ENCODE results near the gene RPL22L1. TPM values are rescaled to one million over a fixed set of nuclear protein-coding genes. Genes with fewer than 3 reads are reported as not detected.
"Not testable (repeated sequence)": the region's sequence is repeated elsewhere in the genome, so short reads cannot be mapped to it uniquely, and the experiment has no call there.

Gene RPL22L1
- total RNA-seq, 2 donors from 2014 or later, result 26.0 to 61.2 TPM

GRCh38 chr3:170896781-170897180 is 26.8 kb upstream of the RPL22L1 start:
- DNase-seq (no peak), ATAC-seq (no peak)
- Histone ChIP-seq H3K36me3 (replicated peaks in 1 of 2; ENCODE audit: insufficient read depth in 1 of 2, low read depth in 2 of 2) (no peaks in the 10 kb centered on the region), H3K27ac (no peak overlapping the region), H3K27me3 (no peaks in the 10 kb centered on the region), H3K9me3 (no peaks in the 10 kb centered on the region), H3K4me1 (no peaks in the 10 kb centered on the region), H3K4me3 (no peak overlapping the region)
- 87 to 93% methylated on average over 1 of the region's 1 CpG for WGBS, 2 donors
- intact Hi-C loops (cut with DNase I), result no loop called here
- no peak for TF ChIP-seq POLR2A (IDR thresholded peaks at IDR 0.05)
- TF ChIP-seq, protein P1, sequence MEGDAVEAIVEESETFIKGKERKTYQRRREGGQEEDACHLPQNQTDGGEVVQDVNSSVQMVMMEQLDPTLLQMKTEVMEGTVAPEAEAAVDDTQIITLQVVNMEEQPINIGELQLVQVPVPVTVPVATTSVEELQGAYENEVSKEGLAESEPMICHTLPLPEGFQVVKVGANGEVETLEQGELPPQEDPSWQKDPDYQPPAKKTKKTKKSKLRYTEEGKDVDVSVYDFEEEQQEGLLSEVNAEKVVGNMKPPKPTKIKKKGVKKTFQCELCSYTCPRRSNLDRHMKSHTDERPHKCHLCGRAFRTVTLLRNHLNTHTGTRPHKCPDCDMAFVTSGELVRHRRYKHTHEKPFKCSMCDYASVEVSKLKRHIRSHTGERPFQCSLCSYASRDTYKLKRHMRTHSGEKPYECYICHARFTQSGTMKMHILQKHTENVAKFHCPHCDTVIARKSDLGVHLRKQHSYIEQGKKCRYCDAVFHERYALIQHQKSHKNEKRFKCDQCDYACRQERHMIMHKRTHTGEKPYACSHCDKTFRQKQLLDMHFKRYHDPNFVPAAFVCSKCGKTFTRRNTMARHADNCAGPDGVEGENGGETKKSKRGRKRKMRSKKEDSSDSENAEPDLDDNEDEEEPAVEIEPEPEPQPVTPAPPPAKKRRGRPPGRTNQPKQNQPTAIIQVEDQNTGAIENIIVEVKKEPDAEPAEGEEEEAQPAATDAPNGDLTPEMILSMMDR (IDR thresholded peaks at IDR 0.05), result no peak

DNA sequence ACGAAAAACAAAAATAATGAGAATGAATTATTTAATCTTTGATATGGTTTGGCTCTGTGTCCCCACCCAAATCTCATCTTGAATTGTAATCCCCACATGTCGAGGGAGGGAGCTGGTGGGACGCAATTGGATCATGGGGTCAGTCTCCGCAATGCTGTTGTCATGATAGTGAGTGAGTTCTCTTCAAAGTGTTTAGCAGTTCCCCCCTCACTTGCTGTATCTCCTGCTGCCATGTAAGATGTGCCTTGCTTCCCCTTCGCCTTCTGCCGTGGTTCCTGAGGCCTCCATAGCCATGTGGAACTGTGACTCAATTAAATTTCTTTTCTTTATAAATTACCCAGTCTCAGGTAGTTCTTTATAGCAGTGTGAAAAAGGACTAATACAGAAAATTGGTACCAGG is 26.3 kb upstream of the RPL22L1 start:
- H3K4me3 ChIP-seq; intact Hi-C loops (cut with DNase I); H3K27ac ChIP-seq; H3K36me3 ChIP-seq (replicated peaks in 1 of 2; ENCODE audit: insufficient read depth in 1 of 2, low read depth in 2 of 2); ATAC-seq; H3K4me1 ChIP-seq; H3K9me3 ChIP-seq; DNase-seq; H3K27me3 ChIP-seq: not testable (repeated sequence)
- WGBS, 2 donors, result 84 to 94% methylated on average over 6 of the region's 6 CpGs

DNA sequence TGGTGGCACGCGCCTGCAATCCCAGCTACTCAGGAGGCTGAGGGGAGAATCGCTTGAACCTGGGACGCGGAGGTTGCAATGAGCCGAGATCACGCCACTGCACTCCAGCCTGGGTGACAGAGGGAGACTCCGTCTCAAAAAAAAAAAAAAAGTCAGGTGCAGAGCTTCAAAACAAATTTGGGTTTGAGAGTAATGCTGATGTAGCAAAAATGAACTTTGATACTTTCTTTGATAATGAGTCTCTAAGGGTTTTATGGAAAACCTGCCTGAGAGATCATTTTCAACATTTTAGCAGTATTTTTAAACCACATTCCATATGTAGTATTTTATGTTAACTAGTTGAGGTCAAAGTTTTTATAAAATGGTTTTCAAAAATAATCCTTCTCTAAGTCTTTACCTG is 23.9 kb upstream of the RPL22L1 start:
- TF ChIP-seq, protein P1 (IDR thresholded peaks at IDR 0.05), result no peak
- TF ChIP-seq POLR2A (IDR thresholded peaks at IDR 0.05), result no peak
- WGBS, 2 donors, result 96 to 98% methylated on average over 8 of the region's 8 CpGs
- no peaks in the 10 kb centered on the region for H3K27me3 ChIP-seq
- H3K9me3 ChIP-seq, result no peaks in the 10 kb centered on the region
- H3K4me3 ChIP-seq, result no peak overlapping the region
- H3K36me3 ChIP-seq (replicated peaks in 1 of 2; ENCODE audit: insufficient read depth in 1 of 2, low read depth in 2 of 2), result no peaks in the 10 kb centered on the region
- ATAC-seq, result no peak
- DNase-seq, result no peak
- intact Hi-C loops (cut with DNase I), result no loop called here
- H3K27ac ChIP-seq, result no peak overlapping the region
- no peaks in the 10 kb centered on the region for H3K4me1 ChIP-seq

DNA sequence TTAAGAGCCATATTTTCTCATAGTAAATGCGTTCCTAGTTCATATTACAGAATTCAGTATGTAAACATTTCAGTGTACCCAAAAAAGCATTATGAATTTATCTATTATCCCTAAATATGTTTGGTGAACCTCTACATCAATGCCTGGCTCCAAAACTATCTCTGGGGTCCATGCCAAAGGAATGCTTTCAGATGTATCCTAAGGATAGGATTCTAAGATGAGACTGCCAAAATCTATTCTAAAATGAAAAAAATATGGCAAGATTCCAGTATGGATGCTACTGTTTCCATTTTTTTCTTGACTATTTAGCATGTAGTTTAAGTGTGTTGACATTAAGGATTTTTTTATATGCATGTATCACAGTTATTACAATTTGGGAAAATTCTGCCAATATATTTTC is 19.6 kb upstream of the RPL22L1 start:
- Histone ChIP-seq H3K4me3 (no peak overlapping the region), H3K9me3 (no peaks in the 10 kb centered on the region), H3K36me3 (replicated peaks in 1 of 2; ENCODE audit: insufficient read depth in 1 of 2, low read depth in 2 of 2) (no peaks in the 10 kb centered on the region), H3K4me1 (no peaks in the 10 kb centered on the region), H3K27ac (no peak overlapping the region), H3K27me3 (no peaks in the 10 kb centered on the region)
- TF ChIP-seq, protein P1 (IDR thresholded peaks at IDR 0.05), result no peak
- no peak for TF ChIP-seq POLR2A (IDR thresholded peaks at IDR 0.05)
- intact Hi-C loops (cut with DNase I), result no loop called here
- WGBS, 2 donors, result 65 to 81% methylated on average over 1 of the region's 1 CpG
- DNase-seq (no peak), ATAC-seq (no peak)

DNA sequence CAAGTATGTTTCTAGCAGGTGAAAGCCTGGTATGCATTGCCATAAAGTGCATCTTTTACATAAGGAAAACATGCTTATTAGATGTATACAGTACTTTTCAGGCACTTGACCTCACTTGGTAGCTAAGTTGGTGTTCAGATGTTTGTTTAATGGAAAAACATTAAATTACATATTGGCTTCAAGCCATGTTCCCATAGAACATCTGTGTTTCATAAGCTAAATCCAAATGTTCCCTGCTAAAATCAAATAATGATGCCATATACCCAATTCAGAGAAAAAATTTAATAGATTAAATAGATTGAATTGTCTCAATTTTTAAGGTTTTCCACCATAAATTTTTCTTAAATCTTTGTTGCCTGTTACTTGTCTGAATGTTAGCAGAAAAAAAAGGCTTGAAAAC is 19.1 kb upstream of the RPL22L1 start:
- DNase-seq (no peak), ATAC-seq (no peak)
- no peaks in the 10 kb centered on the region for H3K36me3 ChIP-seq (replicated peaks in 1 of 2; ENCODE audit: insufficient read depth in 1 of 2, low read depth in 2 of 2)
- no peaks in the 10 kb centered on the region for H3K27me3 ChIP-seq
- H3K27ac ChIP-seq, result no peak overlapping the region
- no peak overlapping the region for H3K4me3 ChIP-seq
- no peaks in the 10 kb centered on the region for H3K4me1 ChIP-seq
- TF ChIP-seq POLR2A (IDR thresholded peaks at IDR 0.05), result no peak
- TF ChIP-seq, protein P1 (IDR thresholded peaks at IDR 0.05), result no peak
- intact Hi-C loops (cut with DNase I), result no loop called here
- H3K9me3 ChIP-seq, result no peaks in the 10 kb centered on the region

DNA sequence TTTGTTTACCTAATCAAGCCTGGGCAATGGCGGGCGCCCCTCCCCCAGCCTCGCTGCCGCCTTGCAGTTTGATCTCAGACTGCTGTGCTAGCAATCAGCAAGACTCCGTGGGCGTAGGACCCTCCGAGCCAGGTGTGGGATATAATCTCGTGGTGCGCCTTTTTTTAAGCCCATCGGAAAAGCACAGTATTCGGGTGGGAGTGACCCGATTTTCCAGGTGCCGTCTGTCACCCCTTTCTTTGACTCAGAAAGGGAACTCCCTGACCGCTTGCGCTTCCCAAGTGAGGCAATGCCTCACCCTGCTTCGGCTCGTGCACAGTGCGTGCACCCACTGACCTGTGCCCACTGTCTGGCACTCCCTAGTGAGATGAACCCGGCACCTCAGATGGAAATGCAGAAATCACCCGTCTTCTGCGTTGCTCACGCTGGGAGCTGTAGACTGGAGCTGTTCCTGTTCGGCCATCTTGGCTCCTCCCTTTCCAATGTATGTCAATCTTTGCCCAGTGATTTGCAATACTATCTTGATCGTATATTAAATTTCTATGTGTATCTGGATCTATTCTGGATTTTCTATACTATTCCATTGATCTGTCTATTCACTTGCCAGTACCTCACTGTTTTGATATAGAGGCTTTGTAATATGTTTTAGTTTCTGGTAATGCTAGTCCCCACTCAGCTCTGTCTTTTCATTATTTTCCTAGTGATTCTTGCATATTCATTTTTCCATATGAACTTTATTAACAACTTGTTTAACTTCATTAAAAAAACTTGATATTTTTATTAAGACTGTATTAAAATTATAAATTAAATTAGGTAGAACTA is 14.3 kb upstream of the RPL22L1 start:
- 79 to 93% methylated on average over 13 to 24 of the region's 24 CpGs for WGBS, 2 donors
- H3K9me3 ChIP-seq; H3K27ac ChIP-seq; H3K36me3 ChIP-seq (replicated peaks in 1 of 2; ENCODE audit: insufficient read depth in 1 of 2, low read depth in 2 of 2); H3K27me3 ChIP-seq; DNase-seq; H3K4me3 ChIP-seq; intact Hi-C loops (cut with DNase I); H3K4me1 ChIP-seq; ATAC-seq: not testable (repeated sequence)

DNA sequence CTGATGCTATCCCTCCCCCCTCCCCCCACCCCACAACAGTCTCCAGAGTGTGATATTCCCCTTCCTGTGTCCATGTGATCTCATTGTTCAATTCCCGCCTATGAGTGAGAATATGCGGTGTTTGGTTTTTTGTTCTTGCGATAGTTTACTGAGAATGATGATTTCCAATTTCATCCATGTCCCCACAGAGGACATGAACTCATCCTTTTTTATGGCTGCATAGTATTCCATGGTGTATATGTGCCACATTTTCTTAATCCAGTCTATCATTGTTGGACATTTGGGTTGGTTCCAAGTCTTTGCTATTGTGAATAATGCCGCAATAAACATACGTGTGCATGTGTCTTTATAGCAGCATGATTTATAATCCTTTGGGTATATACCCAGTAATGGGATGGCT is 8.7 kb upstream of the RPL22L1 start:
- intact Hi-C loops (cut with DNase I); DNase-seq; H3K4me1 ChIP-seq; H3K4me3 ChIP-seq; H3K27me3 ChIP-seq; H3K36me3 ChIP-seq (replicated peaks in 1 of 2; ENCODE audit: insufficient read depth in 1 of 2, low read depth in 2 of 2); H3K9me3 ChIP-seq; H3K27ac ChIP-seq; ATAC-seq: not testable (repeated sequence)
- WGBS, 2 donors, result 85 to 91% methylated on average over 3 of the region's 5 CpGs

- H3K27ac ChIP-seq; H3K27me3 ChIP-seq; intact Hi-C loops (cut with DNase I); H3K4me1 ChIP-seq; H3K9me3 ChIP-seq; H3K4me3 ChIP-seq; ATAC-seq; H3K36me3 ChIP-seq (replicated peaks in 1 of 2; ENCODE audit: insufficient read depth in 1 of 2, low read depth in 2 of 2); DNase-seq: not testable (repeated sequence)
- WGBS, 2 donors, result 92 to 93% methylated on average over 6 of the region's 6 CpGs
Observed at GRCh38 chr3:170877311-170877710, 7.3 kb upstream of the RPL22L1 start.
